GM21390 (cell line): ENCODE data around the gene BIVM.

Experiments
- ATAC-seq: cut with Tn5 transposase; IDR thresholded peaks from one replicate; pipeline ENCODE4 v1.9.1; 2021; ENCODE audit not compliant: unreplicated experiment

The BIVM gene

GRCh38 chr13:102788683-102789082 is 10.2 kb upstream of the BIVM start:
- ATAC-seq = no peak

- no peak for ATAC-seq
These were observed 6.5 kb upstream of the BIVM start for GRCh38 chr13:102792396-102792795.

- ATAC-seq = no peak
These were observed 5.1 kb upstream of the BIVM start for GRCh38 chr13:102793611-102794355.

GRCh38 chr13:102799426-102800144 is 666 bp downstream of the BIVM start:
- ATAC-seq = peak; percentile 6

- ATAC-seq = peak; percentile 75
These were observed 1.5 kb downstream of the BIVM start for GRCh38 chr13:102800145-102801041.

- no peak for ATAC-seq
These were observed 6.8 kb downstream of the BIVM start for GRCh38 chr13:102805680-102806079.

- no peak for ATAC-seq
These were observed 8.8 kb downstream of the BIVM start for GRCh38 chr13:102807699-102808098.

- ATAC-seq = no peak
These were observed 13.8 kb downstream of the BIVM start for GRCh38 chr13:102812611-102813287.

- no peak for ATAC-seq
These were observed 15.2 kb downstream of the BIVM start for GRCh38 chr13:102814025-102814607.

GRCh38 chr13:102814793-102815192 is 15.9 kb downstream of the BIVM start:
- no peak for ATAC-seq

- no peak for ATAC-seq
These were observed 16.9 kb downstream of the BIVM start for GRCh38 chr13:102815788-102816187.

- ATAC-seq = no peak
These were observed 17.8 kb downstream of the BIVM start for GRCh38 chr13:102816708-102817107.

- ATAC-seq = no peak
These were observed 18.3 kb downstream of the BIVM start for GRCh38 chr13:102817241-102817640.

GRCh38 chr13:102817907-102818306 is 19.0 kb downstream of the BIVM start:
- ATAC-seq = no peak

- no peak for ATAC-seq
These were observed 26.5 kb downstream of the BIVM start for GRCh38 chr13:102825400-102825799.

- ATAC-seq = no peak
These were observed 27.2 kb downstream of the BIVM start for GRCh38 chr13:102825921-102826706.

- ATAC-seq = no peak
These were observed 31.7 kb downstream of the BIVM start for GRCh38 chr13:102830646-102831045.

- ATAC-seq = no peak
These were observed 37.6 kb downstream of the BIVM start for GRCh38 chr13:102836471-102836870.

GRCh38 chr13:102838273-102838672 is 39.4 kb downstream of the BIVM start:
- ATAC-seq = no peak

- ATAC-seq = no peak
These were observed 40.1 kb downstream of the BIVM start for GRCh38 chr13:102838982-102839381.
